Measurements from ENCODE around the gene LEFTY1. TPM values are rescaled to one million over a fixed set of nuclear protein-coding genes. Genes with fewer than 3 reads are reported as not detected.

Gene LEFTY1
- total and polyA plus RNA-seq, 2 donors (not counting 1 experiment from before 2014, with no cell fraction given): 0.07 TPM; not detected in 1

DNA sequence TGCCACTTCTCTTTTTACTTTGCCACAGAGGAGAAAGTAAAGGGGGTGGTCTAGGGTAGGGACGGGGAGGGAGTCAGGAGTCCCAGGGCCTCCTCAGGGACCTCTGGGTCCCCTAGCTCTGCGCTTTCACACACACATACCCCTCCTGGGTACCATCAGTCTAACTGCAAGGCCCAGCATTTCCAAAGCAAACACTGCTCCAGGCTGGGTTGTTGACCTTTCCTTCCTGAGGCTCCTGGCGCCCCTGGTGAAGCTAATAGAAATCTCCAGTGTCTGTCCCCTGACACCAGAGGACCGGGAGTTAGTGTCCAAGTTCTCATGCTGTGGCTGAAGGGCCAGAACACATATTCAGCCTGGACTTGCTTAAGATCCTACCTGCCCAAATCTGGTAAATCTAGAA, 10.7 kb downstream of the LEFTY1 start:
- intact Hi-C loops (cut with micrococcal nuclease): no loop called here
- POLR2A ChIA-PET: interaction anchor here (0.7 kb wide), 1 partner anchor 411 kb away, joined by 6 read pairs; no protein-coding TSS in a partner anchor

DNA sequence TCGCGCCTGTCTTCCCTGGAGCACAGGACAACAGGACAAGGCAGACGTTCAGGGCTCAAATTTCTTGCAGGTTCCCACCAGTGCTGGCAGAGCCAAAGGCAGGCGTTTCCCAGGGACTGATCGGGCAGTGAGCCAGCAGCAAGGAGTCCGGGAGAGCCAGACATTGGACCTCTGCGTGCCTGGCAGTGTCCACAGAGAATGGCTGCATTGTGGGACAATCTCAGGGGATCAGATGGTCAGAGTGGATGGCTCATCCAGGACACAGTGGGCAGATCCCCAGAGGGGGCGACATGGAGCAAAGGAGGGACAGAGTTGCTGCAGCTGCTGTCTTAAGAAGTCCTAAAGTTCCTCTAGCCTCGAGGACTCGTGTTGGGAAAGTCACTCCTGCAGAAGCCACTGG, 11.4 kb downstream of the LEFTY1 start:
- intact Hi-C loops (cut with micrococcal nuclease): no loop called here
- TF ChIP-seq EZH2 (IDR thresholded peaks at IDR 0.05; ENCODE audit: borderline replicate concordance, insufficient read depth, low read depth, low read length, poor library complexity, severe bottlenecking): no peak
- TF ChIP-seq, protein P1, sequence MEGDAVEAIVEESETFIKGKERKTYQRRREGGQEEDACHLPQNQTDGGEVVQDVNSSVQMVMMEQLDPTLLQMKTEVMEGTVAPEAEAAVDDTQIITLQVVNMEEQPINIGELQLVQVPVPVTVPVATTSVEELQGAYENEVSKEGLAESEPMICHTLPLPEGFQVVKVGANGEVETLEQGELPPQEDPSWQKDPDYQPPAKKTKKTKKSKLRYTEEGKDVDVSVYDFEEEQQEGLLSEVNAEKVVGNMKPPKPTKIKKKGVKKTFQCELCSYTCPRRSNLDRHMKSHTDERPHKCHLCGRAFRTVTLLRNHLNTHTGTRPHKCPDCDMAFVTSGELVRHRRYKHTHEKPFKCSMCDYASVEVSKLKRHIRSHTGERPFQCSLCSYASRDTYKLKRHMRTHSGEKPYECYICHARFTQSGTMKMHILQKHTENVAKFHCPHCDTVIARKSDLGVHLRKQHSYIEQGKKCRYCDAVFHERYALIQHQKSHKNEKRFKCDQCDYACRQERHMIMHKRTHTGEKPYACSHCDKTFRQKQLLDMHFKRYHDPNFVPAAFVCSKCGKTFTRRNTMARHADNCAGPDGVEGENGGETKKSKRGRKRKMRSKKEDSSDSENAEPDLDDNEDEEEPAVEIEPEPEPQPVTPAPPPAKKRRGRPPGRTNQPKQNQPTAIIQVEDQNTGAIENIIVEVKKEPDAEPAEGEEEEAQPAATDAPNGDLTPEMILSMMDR (IDR thresholded peaks at IDR 0.05): no peak
- no peaks in the 10 kb centered on the region for H3K27me3 ChIP-seq (replicated peaks in 1 of 4; ENCODE audit: control extremely low read depth in 1 of 4, control insufficient read depth in 3 of 4, insufficient read depth in 4 of 4, low read length in 3 of 4)
- Mint-ChIP-seq H3K9me3 (ENCODE audit: insufficient read depth) (no peaks in the 10 kb centered on the region), H3K27me3 (no peaks in the 10 kb centered on the region), H3K4me3 (no peak overlapping the region), H3K4me1 (peaks cover 42% of the 10 kb centered on the region), H3K27ac (peak overlapping the region; percentile 84)
- H3K36me3 ChIP-seq (replicated peaks in 1 of 2; ENCODE audit: control extremely low read depth in 1 of 2, control insufficient read depth in 1 of 2, extremely low read depth in 1 of 2, insufficient read depth in 2 of 2, low read length in 1 of 2): peaks cover 0 to 54% of the 10 kb centered on the region in 2 experiments
- ChIA-PET POLR2A (interaction anchor here (0.7 kb wide), 1 partner anchor 100 kb away, joined by 3 read pairs; the partner anchor contains the start of gene SRP9), CTCF (interaction anchor here (0.8 to 4.2 kb wide), 7 partner anchors 17 to 403 kb away, joined by 3 to 35 read pairs (median 4); no protein-coding TSS in a partner anchor)
- H3K9ac ChIP-seq (ENCODE audit: low read length): no peak overlapping the region
- peaks cover 73% of the 10 kb centered on the region for H4K20me1 ChIP-seq (ENCODE audit: control insufficient read depth, insufficient read depth, low read length, poor library complexity, severe bottlenecking)
- no peak overlapping the region for H3K4me3 ChIP-seq (ENCODE audit: control extremely low read depth in 1 of 5, extremely low read depth in 1 of 5, insufficient read depth in 1 of 5, low read depth in 2 of 5, low read length in 4 of 5)
- H3K27ac ChIP-seq (ENCODE audit: low read length in 2 of 2): no peak overlapping the region
- no peak overlapping the region for H2AFZ ChIP-seq (ENCODE audit: insufficient read depth, low read depth, low read length, poor library complexity, severe bottlenecking)
- H3K79me2 ChIP-seq (ENCODE audit: control insufficient read depth, insufficient read depth, low read length): peaks cover 67% of the 10 kb centered on the region
- WGBS (ENCODE audit: insufficient coverage): 83% methylated on average over 10 of the region's 10 CpGs
- H3K4me2 ChIP-seq (replicated peaks; ENCODE audit: low read depth, low read length, poor library complexity, severe bottlenecking): no peak overlapping the region
- H3K4me1 ChIP-seq (ENCODE audit: control insufficient read depth in 2 of 2, insufficient read depth in 2 of 2, low read length in 2 of 2): peaks cover 30 to 34% of the 10 kb centered on the region in 2 donors
- DNase-seq (peak; percentile 39), ATAC-seq (ENCODE audit: low read depth) (no peak)
- no peaks in the 10 kb centered on the region for H3K9me3 ChIP-seq (ENCODE audit: control extremely low read depth in 1 of 3, control insufficient read depth in 2 of 3, insufficient read depth in 1 of 3, low read length in 2 of 3)

More for the DNA sequence above, 10.7 kb downstream of the LEFTY1 start:
- no peak overlapping the region for H3K4me3 Mint-ChIP-seq
- Histone ChIP-seq H3K27ac (ENCODE audit: low read length in 2 of 2) (peak overlapping the region; percentile 18 to 74), H3K79me2 (ENCODE audit: control insufficient read depth, insufficient read depth, low read length) (peaks cover 74% of the 10 kb centered on the region), H4K20me1 (ENCODE audit: control insufficient read depth, insufficient read depth, low read length, poor library complexity, severe bottlenecking) (peaks cover 68% of the 10 kb centered on the region), H3K9me3 (ENCODE audit: control extremely low read depth in 1 of 3, control insufficient read depth in 2 of 3, insufficient read depth in 1 of 3, low read length in 2 of 3) (no peaks in the 10 kb centered on the region), H3K9ac (ENCODE audit: low read length) (no peak overlapping the region), H3K4me1 (ENCODE audit: control insufficient read depth in 2 of 2, insufficient read depth in 2 of 2, low read length in 2 of 2) (peaks cover 30 to 37% of the 10 kb centered on the region in 2 donors), H3K36me3 (replicated peaks in 1 of 2; ENCODE audit: control extremely low read depth in 1 of 2, control insufficient read depth in 1 of 2, extremely low read depth in 1 of 2, insufficient read depth in 2 of 2, low read length in 1 of 2) (peaks cover 0 to 49% of the 10 kb centered on the region in 2 experiments), H3K27me3 (replicated peaks in 1 of 4; ENCODE audit: control extremely low read depth in 1 of 4, control insufficient read depth in 3 of 4, insufficient read depth in 4 of 4, low read length in 3 of 4) (no peaks in the 10 kb centered on the region), H2AFZ (ENCODE audit: insufficient read depth, low read depth, low read length, poor library complexity, severe bottlenecking) (no peak overlapping the region), H3K4me3 (ENCODE audit: control extremely low read depth in 1 of 5, extremely low read depth in 1 of 5, insufficient read depth in 1 of 5, low read depth in 2 of 5, low read length in 4 of 5) (no peak overlapping the region), H3K4me2 (replicated peaks; ENCODE audit: low read depth, low read length, poor library complexity, severe bottlenecking) (peak overlapping the region; percentile 88)
- no peak for DNase-seq
- ATAC-seq (ENCODE audit: low read depth): no peak
- no peaks in the 10 kb centered on the region for H3K27me3 Mint-ChIP-seq
- H3K4me1 Mint-ChIP-seq: peaks cover 45% of the 10 kb centered on the region
- H3K9me3 Mint-ChIP-seq (ENCODE audit: insufficient read depth): no peaks in the 10 kb centered on the region
- TF ChIP-seq, protein P1 (IDR thresholded peaks at IDR 0.05): no peak
- TF ChIP-seq EZH2 (IDR thresholded peaks at IDR 0.05; ENCODE audit: borderline replicate concordance, insufficient read depth, low read depth, low read length, poor library complexity, severe bottlenecking): no peak
- peak overlapping the region; percentile 65 for H3K27ac Mint-ChIP-seq
- CTCF ChIA-PET: interaction anchor here (0.8 to 4.2 kb wide), 5 partner anchors 18 to 404 kb away, joined by 3 to 35 read pairs (median 4); no protein-coding TSS in a partner anchor
- 84% methylated on average over 3 of the region's 4 CpGs for WGBS (ENCODE audit: insufficient coverage)
